GM18907 (cell line): ENCODE measurements around the gene CALN1.

Source experiments
- ATAC-seq: cut with Tn5 transposase; IDR thresholded peaks from one replicate; pipeline ENCODE4 v1.9.1; 2021; ENCODE audit warnings: mild to moderate bottlenecking, moderate library complexity; ENCODE audit not compliant: unreplicated experiment

CALN1 gene

DNA sequence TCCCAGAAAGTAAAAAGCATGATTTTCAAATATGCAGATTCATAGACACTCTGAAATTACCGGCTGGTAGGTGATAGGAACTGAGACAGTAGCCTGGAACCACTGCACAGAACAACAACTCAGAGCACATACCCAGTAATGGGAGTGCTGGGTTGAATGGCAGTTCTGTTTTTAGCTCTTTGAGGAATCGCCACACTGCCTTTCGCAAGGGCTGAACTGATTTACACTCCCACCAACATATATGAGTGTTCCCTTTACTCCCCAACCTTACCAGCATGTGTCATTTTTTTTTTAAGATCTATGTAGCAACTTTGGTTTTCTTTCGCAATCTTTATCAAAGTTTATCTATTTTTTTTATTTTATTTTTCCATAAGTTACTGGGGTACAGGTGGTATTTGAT lies 358.8 kb downstream of the CALN1 start:
- ATAC-seq, result no peak

DNA sequence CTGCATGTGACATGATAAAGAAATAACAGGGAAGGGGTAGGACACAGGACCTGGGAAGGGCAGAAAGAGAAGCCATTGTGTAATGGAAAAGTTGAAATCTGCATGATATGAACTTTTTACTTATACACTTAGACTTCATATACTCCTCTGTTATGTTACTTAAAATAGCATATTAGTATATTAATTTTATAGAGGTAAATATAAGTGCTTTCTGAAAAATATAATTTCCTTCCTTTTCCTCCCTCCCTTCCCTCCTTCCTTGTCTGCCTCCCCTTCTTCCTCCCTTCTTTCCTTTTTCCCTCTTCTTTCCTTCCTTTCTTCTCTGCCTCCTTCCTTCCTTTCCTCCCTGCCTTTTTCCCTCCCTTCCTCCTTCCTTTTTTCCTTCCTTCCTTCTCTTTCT lies 363.7 kb downstream of the CALN1 start:
- no peak for ATAC-seq

DNA sequence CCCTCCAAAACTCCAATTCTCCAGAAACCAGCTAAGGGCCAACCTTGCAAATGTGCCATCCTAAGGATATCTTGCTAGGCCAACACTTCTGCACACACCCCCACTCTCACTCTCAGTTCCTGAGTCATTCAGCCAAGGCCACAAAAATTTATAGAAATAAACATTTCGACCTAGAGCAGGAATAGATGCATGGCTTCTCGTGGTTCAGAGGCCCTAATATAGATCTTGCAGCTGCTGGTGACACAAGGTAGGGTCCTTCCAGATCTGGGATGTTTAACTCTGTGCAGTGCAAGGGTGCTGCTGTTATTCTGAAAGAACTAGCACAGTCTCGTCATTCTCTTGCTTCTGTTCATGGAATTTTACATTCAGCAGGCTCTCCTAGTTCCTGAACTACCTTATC lies 369.3 kb downstream of the CALN1 start:
- no peak for ATAC-seq

DNA sequence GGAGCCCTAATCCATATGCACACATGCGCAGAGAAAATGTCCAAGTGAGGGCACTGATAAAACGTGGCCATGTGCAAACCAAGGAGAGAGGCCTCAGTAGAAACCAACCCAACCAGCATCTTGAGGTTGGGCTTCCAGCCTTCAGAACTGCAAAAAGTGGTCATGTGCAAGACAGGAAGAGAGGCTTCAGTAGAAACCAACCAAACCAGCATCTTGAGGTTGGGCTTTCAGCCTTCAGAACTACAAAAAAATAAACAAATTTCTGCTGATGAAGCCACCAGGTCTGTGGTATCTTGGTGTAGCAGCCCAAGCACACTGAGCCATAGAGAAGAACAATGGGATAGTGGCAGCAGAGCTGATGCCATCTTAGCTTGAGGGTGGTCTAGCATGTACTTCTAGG lies 371.5 kb downstream of the CALN1 start:
- no peak for ATAC-seq

DNA sequence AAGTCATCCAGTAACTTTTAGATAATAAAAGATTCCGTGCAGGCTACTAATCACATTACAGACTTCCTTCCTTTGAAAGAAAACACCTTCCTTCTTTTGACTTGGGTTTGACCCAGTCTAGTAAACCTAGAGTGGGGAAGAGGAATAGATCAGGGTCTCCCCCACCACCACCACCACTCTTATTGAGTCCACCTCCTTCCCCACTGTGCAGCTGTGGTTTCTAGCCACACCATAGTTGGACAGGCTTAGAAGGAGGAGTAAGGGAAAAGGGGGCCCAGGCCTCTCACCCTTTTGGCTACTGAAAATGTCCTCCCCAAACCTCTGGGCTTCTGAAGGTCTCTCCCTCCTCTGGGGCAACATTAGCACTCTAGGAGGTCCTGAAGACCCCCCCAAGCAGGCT lies 372.7 kb downstream of the CALN1 start:
- no peak for ATAC-seq

DNA sequence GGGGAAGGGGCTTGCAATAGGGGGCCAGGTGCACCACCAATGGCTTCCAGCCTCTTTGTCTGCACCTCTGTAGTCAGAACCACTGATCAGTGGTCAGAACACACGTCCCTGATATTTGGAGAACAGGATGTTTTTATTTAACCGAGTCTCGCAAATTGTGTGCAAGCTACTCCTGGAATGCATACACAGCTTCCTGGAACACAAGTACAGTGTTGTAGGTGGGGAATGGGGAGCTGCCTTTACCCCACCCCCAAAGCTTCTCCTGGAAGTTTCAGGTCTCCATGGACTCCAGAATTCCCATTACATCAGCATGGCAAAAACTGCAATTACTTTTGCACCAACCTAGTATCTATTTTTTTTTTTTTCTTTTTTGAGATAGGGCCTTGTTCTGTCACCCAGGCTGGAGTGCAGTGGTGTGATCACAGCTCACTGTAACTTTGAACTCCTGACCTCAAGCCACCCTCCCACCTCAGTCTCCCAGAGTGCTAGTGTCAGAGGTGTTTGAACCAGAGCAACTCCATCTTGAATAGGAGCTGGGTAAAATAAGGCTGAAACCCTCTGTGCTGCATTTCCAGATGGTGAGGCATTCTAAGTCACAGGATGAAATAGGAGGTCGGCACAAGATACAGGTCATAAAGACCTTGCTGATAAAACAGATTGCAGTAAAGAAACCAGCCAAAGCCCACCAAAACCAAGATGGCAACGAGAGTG lies 374.0 kb downstream of the CALN1 start:
- ATAC-seq, result no peak

DNA sequence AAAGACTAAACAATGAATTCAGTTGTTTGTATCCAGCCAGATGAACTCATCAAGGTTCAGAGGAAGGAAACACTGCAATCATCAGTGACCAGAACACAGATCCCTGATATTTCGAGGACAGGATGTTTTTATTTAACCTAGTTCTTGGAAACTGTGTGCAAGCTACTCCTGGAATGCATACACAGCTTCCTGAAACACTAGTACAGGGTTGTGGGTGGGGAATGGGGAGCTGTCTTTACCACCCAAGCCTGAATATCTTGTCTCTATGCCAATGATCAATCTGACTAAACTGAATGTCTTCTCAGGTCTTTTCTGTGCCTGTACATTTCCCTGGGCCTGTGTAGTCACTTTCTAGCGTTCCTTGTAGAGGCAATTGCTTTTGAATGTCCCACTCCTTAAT lies 374.6 kb downstream of the CALN1 start:
- no peak for ATAC-seq

DNA sequence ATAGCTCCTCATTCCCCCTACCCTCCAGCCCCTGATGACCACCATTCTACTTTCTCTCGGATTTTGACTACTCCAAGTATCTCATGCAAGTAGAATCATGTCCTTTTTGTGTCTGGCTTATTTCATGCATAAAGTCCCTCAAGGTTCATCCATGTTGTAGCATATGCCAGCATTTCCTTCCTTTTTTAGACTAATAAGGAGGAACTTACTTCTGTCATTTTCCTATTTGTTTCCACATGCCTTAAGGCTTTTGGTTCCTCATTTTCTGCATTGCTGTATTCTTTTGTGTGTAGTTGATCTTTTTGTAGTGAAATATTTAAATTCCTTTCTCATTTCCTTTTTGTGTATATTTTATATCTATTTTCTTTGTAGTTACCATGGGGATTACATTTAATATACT lies 376.9 kb downstream of the CALN1 start:
- no peak for ATAC-seq

DNA sequence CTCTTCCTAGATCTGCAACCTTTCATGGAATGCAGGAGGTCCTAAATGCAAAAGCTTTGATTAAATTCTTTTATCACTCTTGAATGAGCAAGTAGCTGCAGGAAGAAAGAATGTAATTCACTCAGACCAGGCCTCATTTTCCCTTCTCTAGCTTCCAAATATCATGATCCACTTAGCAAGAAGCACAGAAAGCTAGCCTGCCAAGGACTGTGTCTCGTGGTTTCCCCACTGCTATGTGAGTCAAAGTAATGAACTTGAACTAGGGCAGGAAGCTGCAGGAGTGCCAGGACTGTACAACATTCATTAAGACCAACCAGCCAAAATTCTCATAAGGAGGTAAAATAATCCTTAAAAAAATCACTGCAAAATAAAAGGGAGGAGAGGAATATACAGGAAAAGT lies 379.2 kb downstream of the CALN1 start:
- ATAC-seq, result no peak

DNA sequence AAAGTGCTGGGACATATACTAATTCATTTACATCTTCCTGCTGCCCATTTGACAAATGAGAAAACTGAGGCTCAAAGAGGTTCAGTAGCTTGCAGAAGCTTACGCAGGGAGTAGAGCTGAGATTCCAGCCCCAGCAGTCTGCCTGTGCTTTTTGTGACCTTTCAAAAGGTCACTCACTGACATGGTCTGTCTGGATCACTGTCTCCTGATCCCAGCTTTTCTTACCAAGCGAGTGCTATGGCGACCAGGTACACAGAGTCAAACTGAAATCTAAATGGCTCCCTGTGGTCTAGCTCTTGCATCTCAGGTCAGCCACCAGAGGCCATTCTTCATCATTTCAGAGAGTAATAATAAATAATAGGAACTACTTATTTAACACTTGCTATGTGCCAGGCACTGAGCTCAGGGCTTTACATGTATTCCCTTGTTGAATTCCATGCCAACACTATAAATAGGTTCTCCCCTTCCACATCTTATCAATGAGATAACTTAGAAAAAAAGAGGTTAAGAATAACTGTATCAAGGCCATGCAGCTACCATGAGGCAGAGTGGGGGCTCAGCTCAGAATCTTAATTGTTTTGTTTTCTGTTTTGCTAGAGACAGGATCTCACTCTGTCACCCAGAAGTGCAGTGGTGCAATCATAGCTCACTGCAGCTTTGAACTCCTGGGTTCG lies 381.0 kb downstream of the CALN1 start:
- no peak for ATAC-seq

DNA sequence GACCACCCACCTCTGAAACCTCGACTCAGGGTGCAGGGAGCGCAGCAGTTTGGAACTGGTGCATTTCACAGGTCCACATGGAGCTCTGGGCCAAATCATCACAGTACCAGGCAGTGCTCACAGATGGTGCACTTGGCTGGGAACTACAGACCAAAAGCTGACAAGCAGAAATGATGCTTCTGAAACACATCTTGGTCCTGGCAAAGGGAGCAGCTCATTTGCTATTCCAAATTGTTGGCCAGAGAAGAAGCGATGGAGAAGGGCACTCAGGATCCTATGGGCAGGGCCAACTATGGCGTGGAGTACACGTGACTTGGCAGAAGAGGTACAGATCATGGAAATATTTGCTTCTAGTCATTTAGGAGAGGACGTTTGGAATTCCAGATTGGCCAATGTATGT lies 383.9 kb downstream of the CALN1 start:
- ATAC-seq, result no peak

DNA sequence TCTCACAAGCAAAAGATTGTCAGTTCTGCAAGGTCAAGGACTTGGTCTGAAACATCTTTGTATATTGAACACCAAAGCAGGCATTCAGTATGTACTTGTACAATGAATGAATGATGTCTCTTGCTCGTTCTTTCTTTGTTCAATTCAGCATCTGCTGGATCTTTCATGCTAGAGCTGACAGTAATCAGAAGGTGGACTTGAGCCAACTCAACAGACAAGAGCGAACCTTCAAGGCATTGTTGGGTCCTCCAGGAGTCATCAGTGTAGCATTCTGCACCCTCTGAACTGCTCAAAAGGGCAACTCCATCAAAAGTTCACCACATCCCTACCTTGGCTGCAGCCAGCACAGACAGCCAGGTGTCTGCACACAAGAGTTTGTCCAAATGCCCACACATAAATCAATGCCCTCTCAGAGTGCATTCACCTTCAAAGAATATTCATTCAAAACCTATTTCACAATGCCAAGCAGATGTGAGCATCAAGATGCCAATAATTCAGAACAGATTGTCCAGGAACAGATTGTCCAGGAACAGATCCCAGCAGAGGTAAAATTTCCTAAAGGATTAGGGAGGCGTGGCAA lies 386.7 kb downstream of the CALN1 start:
- no peak for ATAC-seq

DNA sequence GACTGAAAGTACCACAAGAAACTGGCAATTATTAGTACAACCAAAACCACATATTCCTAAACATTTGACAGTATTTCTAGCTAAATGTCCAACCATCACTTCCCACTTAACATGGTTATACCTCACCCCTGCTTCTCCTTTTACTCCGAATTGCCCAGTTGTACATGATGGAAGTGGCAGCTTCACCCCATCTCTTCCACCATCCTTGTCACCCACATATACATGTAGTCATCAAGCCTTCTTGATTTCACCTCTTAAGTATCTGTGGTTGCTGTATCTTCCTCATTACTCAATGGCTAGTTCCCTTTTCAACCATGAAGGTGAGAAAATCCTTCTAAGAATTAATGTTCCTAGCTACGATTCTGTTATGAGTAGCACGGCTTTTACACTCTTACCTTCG lies 388.2 kb downstream of the CALN1 start:
- ATAC-seq, result no peak

DNA sequence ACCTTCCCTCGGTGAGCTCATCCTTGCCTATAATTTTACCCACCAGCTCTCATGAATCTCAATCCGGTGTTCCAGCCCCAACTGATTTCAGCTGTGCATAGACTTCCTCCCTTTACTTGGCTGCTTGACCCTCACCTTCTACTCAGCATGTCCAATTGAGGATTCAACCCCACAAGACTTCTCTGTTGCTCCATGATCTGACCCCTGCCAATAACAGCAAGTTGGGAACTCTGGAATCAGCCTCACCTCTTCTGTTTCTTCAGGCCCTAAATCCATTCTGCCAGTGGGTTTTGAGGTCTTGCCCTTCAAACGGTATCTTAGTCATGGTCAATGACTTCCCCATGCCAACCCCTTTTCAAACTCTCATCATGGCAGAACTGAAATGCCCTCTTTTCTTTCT lies 390.4 kb downstream of the CALN1 start:
- ATAC-seq, result no peak

DNA sequence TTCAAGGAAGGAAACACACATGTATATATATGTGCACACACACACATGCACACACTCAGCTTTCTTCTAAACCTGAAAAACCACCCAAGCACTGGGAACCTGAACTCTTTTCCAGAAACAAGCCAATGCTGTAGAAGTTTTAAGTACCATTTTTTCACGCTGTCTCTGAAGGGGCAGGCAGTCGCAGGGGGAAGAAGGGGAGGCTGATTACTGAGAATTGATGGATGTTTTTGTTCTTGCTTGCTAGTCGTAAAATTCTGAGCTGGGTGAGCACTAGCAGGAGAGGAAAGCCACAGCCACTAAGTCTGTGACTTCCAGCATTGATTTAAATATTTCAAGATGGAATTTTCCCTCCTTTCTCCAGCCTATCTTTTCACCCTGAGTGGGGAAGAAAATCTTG lies 391.8 kb downstream of the CALN1 start:
- no peak for ATAC-seq

DNA sequence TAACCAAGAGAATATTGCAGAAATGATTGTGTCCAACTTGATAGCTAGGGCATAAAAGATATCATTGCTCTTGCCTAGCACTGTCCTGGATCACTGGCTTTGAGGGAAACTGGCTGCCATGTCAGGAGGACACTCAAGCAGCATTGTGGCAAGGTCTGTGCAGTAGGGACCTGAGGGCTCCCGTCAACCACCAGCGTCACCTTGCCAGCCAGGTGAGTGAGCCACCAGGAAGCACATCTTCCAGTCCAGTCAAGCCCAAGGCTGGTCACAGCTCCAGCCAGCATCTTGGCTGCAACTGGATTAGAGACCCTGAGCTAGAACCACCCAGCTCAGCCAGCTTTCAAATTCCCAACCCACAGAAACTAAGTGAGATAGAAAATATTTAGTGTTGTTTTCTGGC lies 392.7 kb downstream of the CALN1 start:
- no peak for ATAC-seq

DNA sequence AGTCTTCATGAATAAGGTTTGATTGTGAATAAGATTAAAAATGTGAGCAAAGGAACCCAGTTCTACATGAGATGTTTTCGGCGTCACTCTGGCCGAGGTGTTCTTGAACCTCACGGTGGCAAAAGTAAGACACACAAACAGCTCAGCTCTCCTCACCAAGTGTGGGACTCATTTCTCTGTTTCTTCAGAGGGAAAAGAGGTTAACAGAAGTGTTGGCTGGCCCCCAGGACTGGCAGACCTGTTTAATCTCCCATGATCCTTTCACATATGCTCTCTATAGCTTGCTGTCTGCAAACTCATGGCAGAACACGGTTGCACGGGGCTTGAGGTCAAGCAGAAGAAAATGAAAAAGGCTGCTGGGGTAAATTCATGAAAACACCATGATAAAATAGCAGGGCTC lies 394.4 kb downstream of the CALN1 start:
- no peak for ATAC-seq

DNA sequence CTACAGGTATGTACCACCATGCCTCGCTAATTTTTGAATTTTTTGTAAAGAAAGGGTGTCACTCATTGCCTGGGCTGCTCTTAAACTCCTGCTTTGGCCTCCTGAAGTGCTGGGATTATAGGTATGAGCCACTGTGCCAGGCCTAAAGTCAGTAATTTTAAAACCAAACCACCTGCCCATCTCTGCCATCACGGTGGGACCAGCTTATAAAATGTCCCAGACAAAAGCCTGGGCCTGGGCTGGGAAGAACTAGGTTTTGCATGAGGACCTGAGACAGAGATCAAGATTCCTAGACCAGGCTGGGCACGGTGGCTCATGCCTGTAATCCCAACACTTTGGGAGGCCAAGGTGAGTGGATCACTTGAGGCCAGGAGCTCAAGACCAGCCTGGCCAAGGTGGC lies 395.6 kb downstream of the CALN1 start:
- ATAC-seq, result no peak

DNA sequence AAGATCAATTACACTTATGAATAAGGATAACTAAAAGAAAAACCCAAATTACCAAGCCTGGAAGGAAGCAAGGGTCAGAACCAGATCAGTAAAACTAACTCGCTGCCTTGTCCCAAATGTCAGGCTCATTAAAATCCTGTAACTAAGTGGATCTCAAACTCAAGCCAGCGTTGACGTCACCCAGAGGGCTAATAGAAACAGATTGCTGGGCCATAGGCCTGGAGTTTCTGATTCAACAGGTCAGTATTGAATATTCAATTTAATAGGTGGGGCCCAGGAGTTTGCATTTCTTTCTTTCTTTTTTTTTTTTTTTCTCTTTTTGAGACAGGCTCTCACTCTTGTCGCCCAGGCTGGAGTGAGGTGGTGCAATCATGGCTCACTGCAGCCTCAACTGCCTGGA lies 397.0 kb downstream of the CALN1 start:
- ATAC-seq, result no peak

DNA sequence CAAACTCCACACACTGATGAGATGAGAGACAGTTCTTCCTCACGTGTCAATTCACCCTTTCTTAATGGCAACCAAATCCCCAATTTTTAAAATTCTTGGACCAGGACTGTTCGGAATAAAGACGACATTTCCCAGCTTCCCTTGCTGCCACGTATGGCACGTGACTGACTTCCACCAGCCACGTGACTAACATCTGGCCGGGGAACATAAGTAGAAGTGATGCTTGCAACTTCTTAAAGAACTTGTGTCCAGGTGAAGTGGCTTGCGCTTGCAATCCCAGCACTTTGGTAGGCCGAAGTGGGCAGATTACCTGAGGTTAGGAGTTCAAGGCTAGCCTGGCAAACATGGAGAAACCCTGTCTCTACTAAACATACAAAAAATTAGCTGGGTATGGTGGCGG lies 405.1 kb downstream of the CALN1 start:
- ATAC-seq, result no peak

DNA sequence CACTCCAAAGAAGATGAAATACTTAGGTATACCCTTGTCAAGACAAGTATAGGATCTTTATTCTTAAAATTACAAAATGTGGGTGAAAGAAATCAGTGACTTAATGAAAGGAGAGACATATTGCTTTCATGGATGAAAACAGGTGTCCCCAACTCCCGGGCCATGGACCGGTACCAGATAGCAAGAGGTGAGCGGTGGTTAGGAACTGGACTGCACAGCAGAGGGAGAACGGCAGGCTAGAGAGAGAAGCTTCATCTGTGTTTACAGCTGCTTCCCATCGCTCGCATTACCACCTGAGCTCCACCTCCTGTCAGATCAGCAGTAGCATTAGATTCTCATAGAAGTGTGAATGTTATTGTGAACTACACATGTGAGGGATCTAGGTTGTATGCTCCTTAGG lies 408.9 kb downstream of the CALN1 start:
- no peak for ATAC-seq

DNA sequence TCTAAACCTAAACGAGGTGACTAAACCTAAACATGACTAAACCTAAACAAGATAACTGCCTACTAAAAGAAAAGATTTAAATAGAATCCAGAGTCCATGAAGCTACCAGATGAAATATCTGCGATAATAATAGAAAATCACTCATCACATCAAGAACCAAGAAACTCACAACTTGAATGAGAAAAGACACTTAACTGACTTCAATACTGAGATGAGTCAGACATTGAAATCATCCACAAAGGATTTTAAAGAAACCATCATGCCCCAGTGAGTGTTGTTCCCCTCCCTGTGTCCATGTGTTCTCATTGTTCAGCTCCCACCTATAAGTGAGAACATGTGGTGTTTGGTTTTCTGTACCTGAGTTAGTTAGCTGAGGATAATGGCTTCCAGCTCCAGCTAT lies 416.0 kb downstream of the CALN1 start:
- no peak for ATAC-seq

DNA sequence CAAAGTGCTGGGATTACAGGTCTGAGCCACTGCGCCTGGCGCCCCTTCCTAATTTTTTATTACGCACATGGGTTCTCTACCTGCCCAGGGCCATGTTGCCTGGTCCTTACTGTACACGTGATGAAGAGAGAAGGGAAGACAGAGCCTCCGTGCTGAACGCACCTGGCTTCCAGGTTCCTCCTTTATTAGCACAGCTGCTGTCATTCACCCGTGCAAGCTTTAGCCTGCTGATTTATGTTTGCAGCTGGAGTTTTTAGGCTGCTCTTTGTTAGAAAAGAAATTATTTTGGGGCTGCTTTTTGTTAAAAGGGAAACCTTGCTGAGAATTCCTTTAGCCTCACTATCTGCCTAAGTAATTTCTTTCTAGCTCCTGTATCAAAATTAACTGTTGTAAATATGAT lies 417.0 kb downstream of the CALN1 start:
- no peak for ATAC-seq
